ENCODE data around the gene LRRC37A2.
"Not testable (repeated sequence)": the region's sequence is repeated elsewhere in the genome, so short reads cannot be mapped to it uniquely, and the experiment has no call there.

- TF ChIP-seq SUZ12 (IDR thresholded peaks at IDR 0.05; ENCODE audit: extremely low read depth, insufficient read depth, insufficient read length); YY1 (IDR thresholded peaks at IDR 0.05; ENCODE audit: insufficient read depth, insufficient read length): not testable (repeated sequence)
Observed at GRCh38 chr17:46481310-46481709, 31.0 kb upstream of the LRRC37A2 start.

Data from NT2/D1 (cell line).